HepG2 (cell line): ENCODE measurements around the gene MEG3. TPM values are rescaled to one million over a fixed set of nuclear protein-coding genes. Genes with fewer than 3 reads are reported as not detected.
A peak's percentile ranks its signal among the peaks of the same experiment; 100 is the strongest.

ENCODE experiments used
- EP300 ChIP-seq, 3 experiments: sonication (generic) in 1 of 3; formaldehyde crosslinking in 1 of 3; IDR thresholded peaks; 2 replicates each; pipeline versions ENCODE4 v1.5.1 to v1.6.1; 2011 to 2020; ENCODE audit warnings: low read depth in 2 of 3, low read length in 2 of 3, borderline replicate concordance in 1 of 3, improper control_type of control experiment in 1 of 3, mild to moderate bottlenecking in 1 of 3, missing genetic modification reagents in 1 of 3, moderate library complexity in 1 of 3
- FOXA1 ChIP-seq, 2 experiments: fragments of 450-650 bp in 1 of 2; sonication (generic) in 1 of 2; formaldehyde crosslinking in 1 of 2; IDR thresholded peaks; 2 replicates each; pipeline versions ENCODE4 v1.4.0 to v1.6.1; 2016 to 2020; ENCODE audit warnings: missing genetic modification reagents in 1 of 2
- HNF4A ChIP-seq: sonication (generic); formaldehyde crosslinking; IDR thresholded peaks from 2 replicates; pipeline ENCODE4 v1.4.0; 2020; ENCODE audit warnings: missing genetic modification reagents
- KDM2A ChIP-seq: sonication (generic); formaldehyde crosslinking; IDR thresholded peaks from 2 replicates; pipeline ENCODE4 v1.4.0; 2020; ENCODE audit warnings: low read depth, missing genetic modification reagents, borderline replicate concordance
- KDM5B ChIP-seq: sonication (generic); formaldehyde crosslinking; IDR thresholded peaks from 2 replicates; pipeline ENCODE4 v1.4.0; 2020; ENCODE audit warnings: missing genetic modification reagents, mild to moderate bottlenecking, borderline replicate concordance
- SATB2 ChIP-seq: sonication (generic); formaldehyde crosslinking; IDR thresholded peaks from 2 replicates; pipeline ENCODE4 v1.5.0; 2020; ENCODE audit warnings: missing genetic modification reagents
- SP1 ChIP-seq, 2 experiments: fragments of 450-650 bp in 1 of 2; sonication (generic) in 1 of 2; formaldehyde crosslinking in 1 of 2; IDR thresholded peaks; 2 replicates each; pipeline versions ENCODE4 v1.4.0 to v1.6.1; 2016 to 2020; ENCODE audit warnings: missing genetic modification reagents in 1 of 2
- ZBTB7A ChIP-seq: sonication (generic); formaldehyde crosslinking; IDR thresholded peaks from 2 replicates; pipeline ENCODE4 v1.8.0; 2022; ENCODE audit warnings: mild to moderate bottlenecking, missing genetic modification reagents
- ZBTB8A ChIP-seq: sonication (generic); formaldehyde crosslinking; IDR thresholded peaks from 2 replicates; pipeline ENCODE4 v1.4.0; 2020; ENCODE audit warnings: mild to moderate bottlenecking, low read depth, missing genetic modification reagents, borderline replicate concordance
- ZNF333 ChIP-seq: sonication (generic); formaldehyde crosslinking; IDR thresholded peaks from 2 replicates; pipeline ENCODE4 v1.4.0; 2020; ENCODE audit warnings: mild to moderate bottlenecking, missing genetic modification reagents, borderline replicate concordance
- polyA plus RNA-seq, 8 experiments: library from polyadenylated mRNA; depleted of rRNA in 3 of 8; stranded (reverse) in 7 of 8; unstranded in 1 of 8; fragments of >200 nt; fragmentation: Illumina TruSeq in 4 of 8; extraction: Trizol in 4 of 8; gene quantifications; 2 replicates each; pipeline versions ENCODE4 v1.2.1 to v1.2.3, GENCODE V29; 2011 to 2016; ENCODE audit warnings: low read depth in 4 of 8, missing spikeins in 1 of 8, mixed read lengths in 1 of 8; ENCODE audit not compliant: insufficient read depth in 1 of 8
- total RNA-seq, 5 experiments: library from RNA; depleted of rRNA; stranded (reverse); fragments of >200 nt; fragmentation: Illumina TruSeq; extraction: Trizol; gene quantifications; 2 replicates each; pipeline ENCODE4 v1.2.3, GENCODE V29; 2016; ENCODE audit warnings: low read depth in 1 of 5
- TF ChIP-seq, protein P1 (sequence below): sonication (generic); formaldehyde crosslinking; IDR thresholded peaks from 2 replicates; pipeline ENCODE4 v1.5.0; 2020; ENCODE audit warnings: mild to moderate bottlenecking, missing genetic modification reagents, borderline replicate concordance
- TF ChIP-seq, protein P2 (sequence below): sonication (generic); formaldehyde crosslinking; IDR thresholded peaks from 2 replicates; pipeline ENCODE4 v1.8.1; 2023; ENCODE audit warnings: missing genetic modification reagents, mild to moderate bottlenecking, borderline replicate concordance
- TF ChIP-seq, protein P3 (sequence below): sonication (generic); formaldehyde crosslinking; IDR thresholded peaks from 2 replicates; pipeline ENCODE4 v1.5.0; 2020; ENCODE audit warnings: missing genetic modification reagents
- TF ChIP-seq, protein P4 (sequence below): sonication (generic); formaldehyde crosslinking; IDR thresholded peaks from 2 replicates; pipeline ENCODE4 v1.4.0; 2020; ENCODE audit warnings: missing genetic modification reagents, mild to moderate bottlenecking, borderline replicate concordance

MEG3 gene
- total and polyA plus RNA-seq, 2 of the 13 experiments (the other 11 are each of a cell fraction or from before 2014, with no cell fraction given) = 0.17 TPM; not detected in 1

DNA sequence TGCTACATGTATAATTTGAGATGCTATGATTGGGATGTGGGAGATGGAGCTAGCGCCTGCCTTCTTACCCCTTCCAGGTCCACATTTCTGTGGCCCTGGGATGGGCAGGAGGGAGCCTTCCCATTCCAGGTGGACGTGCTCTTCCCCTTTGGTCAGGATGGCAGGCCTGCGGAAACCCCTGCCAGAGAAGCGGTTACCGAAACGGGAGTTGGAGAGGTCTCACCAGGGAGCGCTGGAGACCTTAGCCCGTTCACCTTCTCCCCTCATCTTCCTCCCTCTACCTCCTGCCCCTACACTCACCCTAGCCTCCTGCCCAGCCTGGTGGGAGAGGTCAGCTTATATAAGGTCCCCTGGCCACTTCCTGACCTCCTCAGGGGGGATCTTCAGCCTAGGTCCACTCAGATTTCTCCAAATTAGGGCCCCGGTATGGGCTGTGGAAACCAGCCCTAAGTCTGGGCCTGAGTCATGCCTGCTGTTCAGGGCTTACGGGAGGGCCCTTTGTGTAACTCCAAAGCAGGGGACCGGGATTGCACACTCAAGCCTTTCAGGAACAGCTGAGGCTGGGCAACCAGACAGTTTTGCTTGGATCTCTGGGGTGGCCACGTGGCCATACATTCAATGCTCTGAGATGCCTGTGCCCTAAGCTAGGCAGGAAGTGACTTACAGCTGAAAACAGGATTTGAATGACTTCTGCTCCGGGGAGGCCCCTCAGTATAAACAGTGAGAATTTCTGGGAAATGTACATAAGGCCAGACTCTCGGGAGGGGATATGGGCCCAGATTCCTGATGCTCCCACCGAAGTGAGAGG lies 10.2 kb upstream of the MEG3 start (continued):
- TF ChIP-seq ZNF333 = no peak; the same call in 1 of the 2 replicates
- peak; percentile 62 for TF ChIP-seq HNF4A
- TF ChIP-seq SP1 (IDR thresholded peaks at IDR 0.05) = no peak
- TF ChIP-seq SP1 (CRISPR knock-in tag; IDR thresholded peaks at IDR 0.05) = no peak
- TF ChIP-seq, protein P1, sequence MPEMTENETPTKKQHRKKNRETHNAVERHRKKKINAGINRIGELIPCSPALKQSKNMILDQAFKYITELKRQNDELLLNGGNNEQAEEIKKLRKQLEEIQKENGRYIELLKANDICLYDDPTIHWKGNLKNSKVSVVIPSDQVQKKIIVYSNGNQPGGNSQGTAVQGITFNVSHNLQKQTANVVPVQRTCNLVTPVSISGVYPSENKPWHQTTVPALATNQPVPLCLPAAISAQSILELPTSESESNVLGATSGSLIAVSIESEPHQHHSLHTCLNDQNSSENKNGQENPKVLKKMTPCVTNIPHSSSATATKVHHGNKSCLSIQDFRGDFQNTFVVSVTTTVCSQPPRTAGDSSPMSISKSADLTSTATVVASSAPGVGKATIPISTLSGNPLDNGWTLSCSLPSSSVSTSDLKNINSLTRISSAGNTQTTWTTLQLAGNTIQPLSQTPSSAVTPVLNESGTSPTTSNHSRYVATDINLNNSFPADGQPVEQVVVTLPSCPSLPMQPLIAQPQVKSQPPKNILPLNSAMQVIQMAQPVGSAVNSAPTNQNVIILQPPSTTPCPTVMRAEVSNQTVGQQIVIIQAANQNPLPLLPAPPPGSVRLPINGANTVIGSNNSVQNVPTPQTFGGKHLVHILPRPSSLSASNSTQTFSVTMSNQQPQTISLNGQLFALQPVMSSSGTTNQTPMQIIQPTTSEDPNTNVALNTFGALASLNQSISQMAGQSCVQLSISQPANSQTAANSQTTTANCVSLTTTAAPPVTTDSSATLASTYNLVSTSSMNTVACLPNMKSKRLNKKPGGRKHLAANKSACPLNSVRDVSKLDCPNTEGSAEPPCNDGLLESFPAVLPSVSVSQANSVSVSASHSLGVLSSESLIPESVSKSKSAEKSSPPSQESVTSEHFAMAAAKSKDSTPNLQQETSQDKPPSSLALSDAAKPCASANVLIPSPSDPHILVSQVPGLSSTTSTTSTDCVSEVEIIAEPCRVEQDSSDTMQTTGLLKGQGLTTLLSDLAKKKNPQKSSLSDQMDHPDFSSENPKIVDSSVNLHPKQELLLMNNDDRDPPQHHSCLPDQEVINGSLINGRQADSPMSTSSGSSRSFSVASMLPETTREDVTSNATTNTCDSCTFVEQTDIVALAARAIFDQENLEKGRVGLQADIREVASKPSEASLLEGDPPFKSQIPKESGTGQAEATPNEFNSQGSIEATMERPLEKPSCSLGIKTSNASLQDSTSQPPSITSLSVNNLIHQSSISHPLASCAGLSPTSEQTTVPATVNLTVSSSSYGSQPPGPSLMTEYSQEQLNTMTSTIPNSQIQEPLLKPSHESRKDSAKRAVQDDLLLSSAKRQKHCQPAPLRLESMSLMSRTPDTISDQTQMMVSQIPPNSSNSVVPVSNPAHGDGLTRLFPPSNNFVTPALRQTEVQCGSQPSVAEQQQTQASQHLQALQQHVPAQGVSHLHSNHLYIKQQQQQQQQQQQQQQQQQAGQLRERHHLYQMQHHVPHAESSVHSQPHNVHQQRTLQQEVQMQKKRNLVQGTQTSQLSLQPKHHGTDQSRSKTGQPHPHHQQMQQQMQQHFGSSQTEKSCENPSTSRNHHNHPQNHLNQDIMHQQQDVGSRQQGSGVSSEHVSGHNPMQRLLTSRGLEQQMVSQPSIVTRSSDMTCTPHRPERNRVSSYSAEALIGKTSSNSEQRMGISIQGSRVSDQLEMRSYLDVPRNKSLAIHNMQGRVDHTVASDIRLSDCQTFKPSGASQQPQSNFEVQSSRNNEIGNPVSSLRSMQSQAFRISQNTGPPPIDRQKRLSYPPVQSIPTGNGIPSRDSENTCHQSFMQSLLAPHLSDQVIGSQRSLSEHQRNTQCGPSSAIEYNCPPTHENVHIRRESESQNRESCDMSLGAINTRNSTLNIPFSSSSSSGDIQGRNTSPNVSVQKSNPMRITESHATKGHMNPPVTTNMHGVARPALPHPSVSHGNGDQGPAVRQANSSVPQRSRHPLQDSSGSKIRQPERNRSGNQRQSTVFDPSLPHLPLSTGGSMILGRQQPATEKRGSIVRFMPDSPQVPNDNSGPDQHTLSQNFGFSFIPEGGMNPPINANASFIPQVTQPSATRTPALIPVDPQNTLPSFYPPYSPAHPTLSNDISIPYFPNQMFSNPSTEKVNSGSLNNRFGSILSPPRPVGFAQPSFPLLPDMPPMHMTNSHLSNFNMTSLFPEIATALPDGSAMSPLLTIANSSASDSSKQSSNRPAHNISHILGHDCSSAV (CRISPR knock-in tag) = no peak
- no peak for TF ChIP-seq ZBTB8A (CRISPR knock-in tag)
- TF ChIP-seq, protein P2, sequence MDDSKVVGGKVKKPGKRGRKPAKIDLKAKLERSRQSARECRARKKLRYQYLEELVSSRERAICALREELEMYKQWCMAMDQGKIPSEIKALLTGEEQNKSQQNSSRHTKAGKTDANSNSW (CRISPR knock-in tag) = no peak
- TF ChIP-seq, protein P3, sequence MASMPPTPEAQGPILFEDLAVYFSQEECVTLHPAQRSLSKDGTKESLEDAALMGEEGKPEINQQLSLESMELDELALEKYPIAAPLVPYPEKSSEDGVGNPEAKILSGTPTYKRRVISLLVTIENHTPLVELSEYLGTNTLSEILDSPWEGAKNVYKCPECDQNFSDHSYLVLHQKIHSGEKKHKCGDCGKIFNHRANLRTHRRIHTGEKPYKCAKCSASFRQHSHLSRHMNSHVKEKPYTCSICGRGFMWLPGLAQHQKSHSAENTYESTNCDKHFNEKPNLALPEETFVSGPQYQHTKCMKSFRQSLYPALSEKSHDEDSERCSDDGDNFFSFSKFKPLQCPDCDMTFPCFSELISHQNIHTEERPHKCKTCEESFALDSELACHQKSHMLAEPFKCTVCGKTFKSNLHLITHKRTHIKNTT = no peak
- 0 out of 2 replicates have a peak, but pooled peaks have one; percentile 28 for TF ChIP-seq KDM2A (CRISPR knock-in tag)
- no peak for TF ChIP-seq SATB2
- TF ChIP-seq, protein P4, sequence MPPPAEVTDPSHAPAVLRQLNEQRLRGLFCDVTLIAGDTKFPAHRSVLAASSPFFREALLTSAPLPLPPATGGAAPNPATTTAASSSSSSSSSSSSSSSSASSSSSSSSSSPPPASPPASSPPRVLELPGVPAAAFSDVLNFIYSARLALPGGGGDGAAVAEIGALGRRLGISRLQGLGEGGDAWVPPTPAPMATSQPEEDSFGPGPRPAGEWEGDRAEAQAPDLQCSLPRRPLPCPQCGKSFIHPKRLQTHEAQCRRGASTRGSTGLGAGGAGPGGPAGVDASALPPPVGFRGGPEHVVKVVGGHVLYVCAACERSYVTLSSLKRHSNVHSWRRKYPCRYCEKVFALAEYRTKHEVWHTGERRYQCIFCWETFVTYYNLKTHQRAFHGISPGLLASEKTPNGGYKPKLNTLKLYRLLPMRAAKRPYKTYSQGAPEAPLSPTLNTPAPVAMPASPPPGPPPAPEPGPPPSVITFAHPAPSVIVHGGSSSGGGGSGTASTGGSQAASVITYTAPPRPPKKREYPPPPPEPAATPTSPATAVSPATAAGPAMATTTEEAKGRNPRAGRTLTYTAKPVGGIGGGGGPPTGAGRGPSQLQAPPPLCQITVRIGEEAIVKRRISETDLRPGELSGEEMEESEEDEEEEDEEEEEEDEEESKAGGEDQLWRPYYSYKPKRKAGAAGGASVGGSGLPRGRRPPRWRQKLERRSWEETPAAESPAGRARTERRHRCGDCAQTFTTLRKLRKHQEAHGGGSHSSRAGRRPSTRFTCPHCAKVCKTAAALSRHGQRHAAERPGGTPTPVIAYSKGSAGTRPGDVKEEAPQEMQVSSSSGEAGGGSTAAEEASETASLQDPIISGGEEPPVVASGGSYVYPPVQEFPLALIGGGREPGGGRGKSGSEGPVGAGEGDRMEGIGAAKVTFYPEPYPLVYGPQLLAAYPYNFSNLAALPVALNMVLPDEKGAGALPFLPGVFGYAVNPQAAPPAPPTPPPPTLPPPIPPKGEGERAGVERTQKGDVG (CRISPR knock-in tag) = no peak
- TF ChIP-seq ZBTB7A (CRISPR knock-in tag) = no peak
- TF ChIP-seq EP300 (IDR thresholded peaks at IDR 0.05; ENCODE audit: low read depth in 2 of 2, low read length in 2 of 2) = peak in 1 of 2 experiments; percentile 89; a peak in 2 of 4 replicates
- peak; percentile 87 for TF ChIP-seq EP300 (CRISPR knock-in tag; IDR thresholded peaks at IDR 0.05; ENCODE audit: borderline replicate concordance)
- no peak for TF ChIP-seq FOXA1 (IDR thresholded peaks at IDR 0.05)
- peak; percentile 85 for TF ChIP-seq FOXA1 (CRISPR knock-in tag; IDR thresholded peaks at IDR 0.05)
- no peak for TF ChIP-seq KDM5B (CRISPR knock-in tag)
